CD4-positive, alpha-beta T cell treated with Interleukin-4 for 1 hour (primary cell): ENCODE measurements around the gene SEMA3D.

Experiments used
- DNase-seq, 2 donors: peaks; one replicate each; pipeline ENCODE4 v3.0.0-alpha.2; 2020 to 2022

SEMA3D gene

DNA sequence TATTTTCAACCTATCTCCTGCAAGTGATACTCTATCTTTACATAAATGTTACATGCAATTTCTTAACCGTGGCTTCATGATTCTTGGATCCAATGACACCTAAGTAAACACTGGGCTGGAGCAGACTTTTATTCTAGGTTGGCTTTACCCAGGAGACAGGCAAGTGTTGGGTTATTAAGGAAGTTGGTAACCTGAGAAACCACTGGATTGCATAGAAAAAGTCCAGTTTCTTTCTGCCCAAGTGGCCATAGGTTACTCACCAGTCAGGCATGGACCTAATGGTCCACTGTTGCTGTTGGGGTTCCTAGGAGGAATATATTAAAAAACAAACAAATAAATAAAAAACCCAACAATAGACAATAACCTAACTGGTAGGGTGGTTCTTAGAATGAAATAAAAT, 112.8 kb downstream of the SEMA3D start:
- no peak for DNase-seq

DNA sequence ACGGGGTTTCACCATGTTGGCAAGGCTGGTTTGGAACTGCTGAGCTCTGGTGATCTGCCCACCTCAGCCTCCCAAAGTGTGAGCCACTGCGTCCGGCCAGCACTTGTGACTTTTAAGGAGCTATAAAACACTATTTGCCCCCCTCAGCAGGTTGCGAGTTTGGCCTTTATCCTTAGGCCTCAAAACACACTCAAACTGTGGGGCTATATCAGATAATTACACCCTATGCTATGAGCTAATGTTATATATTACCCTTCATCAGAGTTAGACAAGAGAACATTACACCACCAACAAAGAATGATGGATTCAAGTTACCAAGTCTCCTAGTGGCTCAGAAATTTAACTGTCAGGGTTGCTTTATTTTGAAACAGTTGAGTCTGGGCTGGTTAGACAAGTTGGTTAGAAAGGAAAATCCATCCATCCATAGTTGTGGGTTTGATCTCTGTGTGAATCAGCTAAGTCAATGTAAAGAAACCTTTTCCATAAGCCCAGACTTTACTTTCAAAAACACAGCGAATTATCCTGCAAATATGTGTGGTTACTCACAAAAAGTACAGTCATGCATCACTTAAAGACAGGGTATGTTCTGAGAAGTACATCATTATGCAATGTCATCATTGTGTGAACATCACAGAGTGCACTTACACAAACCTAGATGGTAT, 115.8 kb downstream of the SEMA3D start:
- DNase-seq: no peak

DNA sequence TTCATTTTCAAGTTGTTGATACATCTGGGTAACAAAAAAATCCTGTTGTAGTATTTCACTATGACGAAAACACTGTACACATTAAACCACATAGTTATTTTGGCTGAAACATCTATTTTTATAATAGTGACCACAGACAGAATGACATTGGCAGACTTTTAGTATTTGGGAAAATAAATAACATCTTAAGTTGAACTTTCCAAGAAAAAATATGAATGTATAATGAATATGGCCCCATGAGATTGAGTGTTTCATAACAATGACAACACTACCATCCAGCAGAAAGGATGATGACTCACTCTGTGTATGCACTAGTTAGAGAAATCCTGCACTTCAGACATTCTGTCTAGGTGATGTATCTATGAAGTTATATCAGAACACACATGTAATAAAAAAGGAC, 118.1 kb downstream of the SEMA3D start:
- DNase-seq: no peak

DNA sequence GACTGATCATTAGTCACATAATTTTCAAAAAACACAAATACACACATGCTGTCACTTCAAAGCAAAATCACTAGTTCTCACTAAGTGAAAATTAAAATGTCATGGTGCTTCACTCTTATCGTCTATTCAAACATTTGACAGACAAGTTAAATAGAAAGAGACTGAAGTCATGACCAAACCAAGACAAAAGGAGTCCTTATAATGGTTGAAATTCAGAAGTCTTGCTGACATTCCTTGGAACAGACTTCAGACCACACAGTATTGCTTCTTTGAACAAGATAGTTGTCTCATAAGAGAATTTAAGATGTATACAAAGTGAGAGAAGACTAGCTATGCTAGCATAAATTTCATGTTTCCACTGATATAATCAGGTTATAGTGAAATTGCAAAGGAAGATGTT, 119.5 kb downstream of the SEMA3D start:
- no peak for DNase-seq

DNA sequence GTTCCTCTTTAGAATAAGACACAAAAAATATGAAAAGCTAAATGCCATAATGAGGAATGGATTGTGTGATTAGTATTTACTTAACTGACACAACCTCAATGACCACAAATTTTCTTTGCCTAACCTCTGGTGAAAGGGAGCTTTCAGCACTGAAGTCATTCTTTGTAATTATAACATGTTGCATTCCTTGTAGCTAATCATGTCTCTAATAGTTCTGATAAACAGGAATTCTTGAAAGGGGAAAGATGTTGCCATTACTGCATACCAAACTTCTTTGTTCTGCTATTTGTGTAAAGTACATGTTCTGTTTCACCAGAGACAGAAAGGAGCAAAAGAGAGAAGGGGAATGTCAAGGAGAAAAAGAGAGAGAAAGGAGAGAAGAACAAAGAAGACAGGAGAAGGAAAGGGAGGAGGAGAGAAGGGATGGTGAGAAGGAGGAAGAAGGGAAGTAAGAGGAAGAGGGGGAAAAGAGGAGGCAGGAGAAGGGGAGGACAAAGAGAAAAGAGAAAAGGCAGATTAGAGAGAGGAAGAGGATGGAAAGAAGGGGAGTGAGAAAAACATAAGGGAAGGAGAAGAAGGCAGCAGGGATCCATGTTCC, 120.9 kb downstream of the SEMA3D start:
- DNase-seq: no peak

DNA sequence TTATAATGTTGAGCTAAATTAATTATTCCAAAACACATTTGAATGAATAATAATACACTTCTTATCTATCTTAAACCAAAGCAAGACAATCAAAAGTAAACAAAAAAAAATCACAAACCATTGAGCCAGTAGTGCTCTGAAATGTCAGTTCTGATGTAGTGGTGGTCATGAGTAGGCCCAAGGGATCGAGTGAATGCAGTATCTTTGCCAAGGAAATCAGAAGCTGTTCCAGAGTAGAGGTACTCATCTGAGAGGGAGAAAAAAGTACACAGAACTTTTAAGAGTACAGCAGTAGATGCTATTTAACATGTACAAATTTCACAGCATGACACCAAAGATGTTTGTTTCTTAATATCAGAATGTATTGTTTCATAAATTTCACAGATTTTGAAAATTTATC, 121.5 kb downstream of the SEMA3D start:
- no peak for DNase-seq

DNA sequence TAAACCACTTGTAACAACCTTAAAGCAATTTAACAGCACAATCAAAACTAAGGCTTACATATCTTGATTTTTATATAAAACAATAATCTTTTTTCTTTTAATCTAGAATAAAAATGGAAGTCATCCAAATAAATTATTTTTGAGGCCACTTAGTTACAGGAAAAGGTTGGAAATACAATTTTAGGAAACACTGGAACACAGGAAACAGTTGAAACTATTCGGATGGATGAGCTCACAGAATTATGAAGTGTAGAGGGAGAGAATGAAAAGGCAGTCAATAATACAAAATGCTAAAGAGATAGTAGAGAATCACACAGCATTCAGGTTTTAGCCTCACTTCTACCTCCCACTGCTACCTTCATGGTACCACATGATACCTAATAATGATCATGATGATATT, 124.2 kb downstream of the SEMA3D start:
- no peak for DNase-seq

DNA sequence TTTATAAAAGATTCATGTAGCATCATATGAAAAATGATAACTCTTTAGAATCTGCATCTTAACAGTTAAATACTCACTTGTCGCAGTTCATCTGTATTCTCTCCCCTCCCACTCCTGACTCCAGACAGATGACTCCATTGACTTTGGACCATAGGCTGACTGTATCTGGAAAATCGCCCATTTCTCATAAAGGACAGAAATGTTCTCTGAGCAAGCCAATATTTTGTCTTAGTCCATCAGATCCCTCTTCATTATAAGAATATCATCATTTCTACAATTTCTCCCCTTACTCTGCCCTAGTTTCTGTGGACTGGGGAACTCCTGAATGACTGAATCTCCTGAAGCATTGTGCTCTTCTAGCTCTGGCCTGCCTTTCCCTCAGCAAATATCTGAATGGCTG, 125.4 kb downstream of the SEMA3D start:
- no peak for DNase-seq

DNA sequence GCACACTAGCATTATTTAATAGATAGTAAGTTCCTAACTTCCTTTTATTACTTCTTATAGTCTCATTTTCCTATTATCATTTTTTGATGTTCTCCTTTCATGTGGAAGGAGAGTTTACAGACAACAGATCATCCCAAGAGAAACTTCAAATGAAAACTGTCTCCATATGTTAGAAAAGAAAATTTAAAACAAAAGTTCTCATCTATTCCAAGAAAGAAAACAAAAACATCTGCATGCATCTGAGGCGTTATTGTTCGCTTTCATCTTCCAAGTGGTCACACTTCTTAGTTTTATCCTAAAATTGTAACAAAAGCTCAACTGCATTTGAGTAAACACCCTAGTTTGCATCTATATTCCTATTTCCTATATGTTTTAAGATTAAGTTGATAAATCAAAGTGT, 126.2 kb downstream of the SEMA3D start:
- DNase-seq: no peak

DNA sequence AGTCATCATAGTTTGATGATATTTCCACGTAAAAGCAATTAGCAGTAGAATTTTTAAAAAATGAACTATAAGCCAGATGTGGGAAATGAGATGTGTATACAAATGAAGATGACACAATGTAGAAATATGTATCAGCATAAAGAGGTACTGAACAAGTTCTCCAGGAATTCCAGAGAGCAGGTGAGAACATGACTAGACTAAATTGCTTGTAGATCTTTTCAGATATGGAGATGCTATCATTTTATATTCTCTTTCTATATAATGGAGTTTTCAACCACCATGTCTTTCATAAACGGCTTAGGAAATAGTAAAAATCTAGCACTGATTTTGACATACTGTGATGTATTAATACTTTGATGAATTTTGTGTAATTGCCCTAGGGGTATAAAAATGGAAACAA, 130.9 kb downstream of the SEMA3D start:
- DNase-seq: no peak

DNA sequence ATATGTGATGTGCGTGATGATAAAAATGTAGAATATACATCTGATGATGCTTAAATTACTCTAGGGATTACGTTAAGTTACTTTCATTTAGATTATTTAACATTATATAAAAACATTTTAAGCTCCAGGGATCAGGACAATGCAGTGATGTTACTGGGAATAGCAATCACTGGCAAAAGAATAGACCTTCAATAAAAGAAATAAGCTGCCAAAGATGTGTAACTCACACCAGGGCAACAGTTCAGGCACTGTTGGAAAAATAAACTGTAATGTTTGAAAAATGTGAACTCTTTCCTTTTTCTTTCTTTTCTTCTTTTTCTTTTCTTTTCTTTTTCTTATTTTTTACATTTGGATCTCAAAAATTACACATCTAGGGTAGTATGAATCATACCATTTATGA, 131.7 kb downstream of the SEMA3D start:
- no peak for DNase-seq

DNA sequence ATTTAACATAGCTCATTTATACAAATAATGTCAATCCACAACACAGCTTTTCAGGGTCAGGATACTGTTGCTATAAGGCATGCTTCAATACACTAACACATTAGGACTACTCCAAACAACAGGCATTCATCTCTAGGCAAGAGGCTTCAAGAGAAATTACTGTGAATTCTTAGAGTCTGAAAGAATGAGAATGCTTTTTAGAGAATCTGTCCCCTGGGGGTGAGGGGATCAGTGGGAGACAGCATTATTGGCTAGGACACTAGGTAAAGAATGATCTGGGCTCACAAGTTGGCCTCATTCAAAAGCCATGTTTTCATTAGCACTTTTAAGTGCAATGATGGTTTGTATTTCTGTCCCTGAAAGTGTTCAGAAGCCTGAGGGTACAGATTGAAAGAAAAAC, 132.6 kb downstream of the SEMA3D start:
- no peak for DNase-seq

DNA sequence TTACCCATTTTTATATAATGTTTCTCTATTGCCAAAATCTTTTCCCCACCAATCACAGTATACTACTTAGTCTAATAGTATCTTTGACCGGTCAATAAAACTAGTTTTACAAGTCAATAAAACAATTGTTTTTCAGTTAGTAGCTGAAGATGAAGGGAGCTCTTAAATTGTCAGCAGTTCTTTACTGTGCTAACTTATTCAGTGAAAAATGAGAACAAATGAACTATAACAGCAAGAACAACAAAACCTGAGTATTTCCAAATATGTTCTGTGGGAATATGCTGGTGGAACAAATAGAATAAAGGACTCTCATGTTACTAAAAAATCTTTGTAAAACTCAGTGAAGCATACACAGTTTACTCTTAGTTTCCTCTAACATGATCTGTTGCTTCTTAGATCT, 134.0 kb downstream of the SEMA3D start:
- no peak for DNase-seq

DNA sequence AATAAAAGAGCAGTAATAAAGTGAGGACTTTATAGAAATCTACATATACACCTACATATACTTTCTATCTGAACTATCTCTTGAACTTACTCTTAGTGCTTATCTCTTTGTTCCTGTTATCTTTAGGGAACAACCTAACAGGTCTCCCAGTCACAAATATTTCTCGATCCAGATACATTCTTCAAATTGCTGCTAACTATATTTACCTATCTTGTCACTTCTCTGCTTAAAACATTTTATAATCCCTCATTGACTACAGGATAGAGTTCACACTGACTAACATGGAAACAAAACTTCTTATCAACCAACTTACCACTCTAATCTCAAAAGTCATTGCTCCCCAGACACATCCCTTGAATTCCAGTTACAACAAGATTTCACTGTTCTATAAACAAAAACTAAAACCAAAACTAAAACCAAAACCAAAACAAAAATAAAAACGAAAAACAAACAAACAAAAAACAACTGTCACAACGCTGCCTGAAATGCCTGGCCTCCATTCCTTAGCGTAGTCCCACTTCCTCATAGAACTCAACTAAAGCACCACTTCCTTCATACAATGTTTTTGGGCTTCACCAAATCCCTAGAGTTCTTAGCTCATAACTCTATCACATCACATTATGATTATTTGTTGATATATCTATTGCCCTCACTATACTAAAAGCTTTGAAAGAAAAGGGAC, 134.7 kb downstream of the SEMA3D start:
- no peak for DNase-seq

DNA sequence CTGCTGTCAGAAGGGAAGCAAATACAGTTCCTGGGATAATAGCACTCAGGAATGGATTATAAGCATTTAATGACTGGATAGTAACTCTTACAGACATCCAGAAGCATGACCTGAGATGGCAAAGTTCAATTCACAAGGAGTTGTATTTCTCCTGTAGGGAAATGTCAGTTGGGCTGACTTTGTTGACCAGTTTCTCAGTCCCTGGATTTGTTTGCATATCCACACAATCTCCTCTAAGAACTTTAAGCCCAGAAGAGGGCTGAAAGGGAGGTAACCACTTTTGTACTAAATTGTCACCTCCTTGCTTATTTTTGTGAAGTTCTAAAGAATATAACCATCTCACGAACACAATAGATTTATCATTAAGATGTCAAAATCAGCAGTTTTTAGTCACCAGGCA, 140.3 kb downstream of the SEMA3D start:
- no peak for DNase-seq

DNA sequence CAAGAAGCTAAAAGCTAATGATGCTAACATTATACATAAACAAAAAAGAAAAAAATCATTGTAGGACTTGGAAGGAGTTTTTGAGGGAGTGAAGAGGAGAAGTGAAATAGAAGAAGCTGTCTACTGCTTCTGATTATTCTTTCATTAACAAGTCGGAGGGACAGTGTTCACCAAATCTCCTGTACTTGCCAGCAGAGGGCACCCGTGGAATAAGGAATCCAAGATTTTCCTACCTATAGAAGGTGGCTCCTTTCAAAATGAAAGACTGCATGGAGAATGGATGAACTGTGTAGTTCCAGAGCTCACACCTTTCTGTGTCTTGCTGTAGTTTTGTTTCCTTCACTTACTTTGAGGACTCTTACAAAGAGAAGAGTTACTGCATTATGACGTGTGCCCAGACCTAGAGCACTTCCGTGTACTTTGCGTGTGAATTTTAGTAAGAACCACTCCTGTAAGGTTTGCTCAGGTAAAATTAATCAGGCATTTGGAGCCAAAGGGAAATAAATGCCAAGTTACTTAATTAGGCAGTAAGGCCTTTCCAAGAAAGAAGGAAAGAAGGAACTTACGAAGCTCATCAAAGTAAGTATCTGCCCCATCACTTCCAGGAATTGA, 145.1 kb downstream of the SEMA3D start:
- peak in 1 of 2 donors; percentile 14 for DNase-seq

DNA sequence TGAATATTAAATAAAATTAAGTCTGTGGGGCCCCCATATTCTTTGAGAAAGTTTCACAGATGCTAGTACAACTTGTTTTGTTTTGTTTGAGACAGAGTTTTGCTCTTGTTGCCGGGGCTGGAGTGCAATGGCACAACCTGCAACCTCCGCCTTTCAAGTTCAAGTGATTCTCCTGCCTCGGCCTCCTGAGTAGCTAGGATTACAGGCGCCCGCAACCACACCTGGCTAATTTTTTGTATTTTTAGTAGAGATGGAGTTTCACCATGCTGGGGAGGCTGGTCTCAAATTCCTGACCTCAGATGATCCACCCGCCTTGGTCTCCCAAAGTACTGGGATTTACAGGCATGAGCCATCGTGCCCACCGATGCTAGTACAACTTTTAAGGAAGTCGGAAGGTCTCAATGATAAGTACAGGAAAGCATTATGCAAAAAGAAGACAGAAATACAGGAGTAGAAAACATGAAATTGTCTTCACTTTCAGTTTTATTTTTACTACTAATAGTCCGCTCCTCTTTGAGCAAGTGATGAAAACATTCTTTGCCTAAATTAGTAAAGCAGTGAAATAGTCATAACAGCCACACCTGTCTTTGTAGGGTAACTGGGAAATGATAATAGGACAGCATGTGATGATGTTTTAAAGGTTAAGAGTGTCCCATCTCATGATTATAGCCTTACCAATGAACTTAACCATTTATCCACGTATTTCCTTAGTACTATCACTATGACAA, 147.5 kb downstream of the SEMA3D start:
- DNase-seq: no peak

DNA sequence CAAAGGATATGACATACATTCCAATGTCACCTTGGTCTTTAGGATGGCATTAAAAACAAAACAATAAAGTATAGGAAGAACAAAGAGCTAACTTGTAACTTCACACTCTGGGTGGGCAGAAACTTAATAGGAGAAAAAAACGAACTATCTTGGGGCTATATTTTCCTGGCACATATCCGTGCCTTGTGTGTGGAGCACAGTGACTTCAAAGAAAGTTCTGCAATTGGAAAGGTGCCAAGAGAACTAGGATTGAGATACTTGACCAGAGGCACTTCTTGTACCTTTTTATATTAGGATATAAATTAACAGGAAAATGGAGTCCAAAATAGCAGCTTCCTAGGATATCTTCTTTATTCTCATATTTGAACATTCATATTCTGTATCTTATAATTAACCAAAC, 148.4 kb downstream of the SEMA3D start:
- no peak for DNase-seq

DNA sequence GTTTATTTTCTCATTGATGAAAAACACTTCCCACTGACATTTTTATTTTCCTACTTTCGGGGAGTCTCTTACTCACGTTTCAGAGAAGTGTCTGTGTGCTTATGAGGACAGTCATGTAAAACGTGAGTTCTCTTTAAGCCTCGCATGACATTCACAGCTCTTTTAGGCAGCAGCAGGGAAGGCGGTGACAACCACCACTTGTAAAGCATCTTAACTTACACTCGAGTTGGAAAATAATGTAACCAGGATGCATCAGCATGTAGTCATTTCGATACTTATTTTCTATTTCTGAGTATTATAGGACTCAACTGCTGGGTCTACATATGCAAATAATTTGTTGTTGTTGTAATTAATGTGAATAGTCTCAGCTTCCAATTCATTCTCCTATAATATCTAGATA, 153.6 kb downstream of the SEMA3D start:
- DNase-seq: no peak

DNA sequence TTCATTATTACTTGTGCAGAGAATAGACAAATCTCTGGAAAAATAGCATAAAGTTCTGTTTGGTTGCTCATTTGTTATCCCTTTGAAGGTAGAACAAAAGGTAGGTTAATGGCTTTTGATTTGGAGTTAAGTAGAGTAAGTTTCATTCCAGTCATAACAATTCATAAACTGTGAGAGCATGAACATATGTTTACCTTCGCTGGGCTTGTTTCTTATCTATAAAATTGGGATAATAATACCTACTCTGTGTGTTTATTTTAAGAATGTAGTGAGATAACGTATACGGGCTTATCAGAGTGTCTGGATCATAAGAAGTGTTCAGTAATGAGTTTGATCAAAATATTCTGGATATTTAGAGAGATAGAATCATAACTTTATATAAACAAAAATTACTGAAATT, 155.4 kb downstream of the SEMA3D start:
- DNase-seq: no peak

DNA sequence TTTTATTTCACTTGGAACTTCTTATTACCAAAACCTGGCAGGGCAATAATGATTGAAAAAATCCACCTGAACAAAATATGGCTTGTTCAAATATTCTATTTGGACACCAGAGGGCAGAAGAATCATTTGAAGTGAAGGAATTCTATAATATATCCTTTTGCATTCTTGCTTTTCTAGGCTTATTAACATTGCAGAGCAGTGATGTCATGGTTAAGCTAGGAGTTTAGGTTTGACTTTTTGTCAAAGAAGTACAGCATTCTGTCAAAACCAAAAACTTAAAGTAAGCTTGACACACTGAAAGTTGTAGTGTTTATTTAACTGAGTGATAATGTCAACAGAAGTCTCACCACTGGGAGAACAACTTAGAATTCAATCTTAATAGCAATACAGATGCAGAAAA, 156.0 kb downstream of the SEMA3D start:
- DNase-seq: no peak

DNA sequence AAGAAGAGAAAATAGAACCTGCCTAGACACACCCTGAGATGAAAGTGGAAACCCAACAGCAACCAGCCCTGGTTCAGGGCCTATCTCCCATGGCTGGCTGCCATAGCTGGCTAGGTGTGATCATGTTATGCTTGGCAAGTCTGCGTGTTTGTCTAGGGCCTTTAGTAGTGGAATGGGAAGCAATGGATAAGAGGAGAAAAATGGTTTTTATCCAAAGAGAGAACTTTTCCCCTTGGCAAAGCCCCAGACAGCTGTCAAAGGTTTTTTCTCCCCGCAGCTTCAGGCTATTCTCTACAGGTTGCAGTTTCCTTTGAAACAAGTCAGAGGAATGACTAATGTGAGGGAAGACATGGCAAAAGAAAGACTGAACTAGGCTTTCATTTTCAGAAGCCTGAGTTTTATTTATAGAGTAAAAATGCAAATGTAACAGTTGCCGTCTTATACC, 161.5 kb downstream of the SEMA3D start:
- no peak for DNase-seq

DNA sequence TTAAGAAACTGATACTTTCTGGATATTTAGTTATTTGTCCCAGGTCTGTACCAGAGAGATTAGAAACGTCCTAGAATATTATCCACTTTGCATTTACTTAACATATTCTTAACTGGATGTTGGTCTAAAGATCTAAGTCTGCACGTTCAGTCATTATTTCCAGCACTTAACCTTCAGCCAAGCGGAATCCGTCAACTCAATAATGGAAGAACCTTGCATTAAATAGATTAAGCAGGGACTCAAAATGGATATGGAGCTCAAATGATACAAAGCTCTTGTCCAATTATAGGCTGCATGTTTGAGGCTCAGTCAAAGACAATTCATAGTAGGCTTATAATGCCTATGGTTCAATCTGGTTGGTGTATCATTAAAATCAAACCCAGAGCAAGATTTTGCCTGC, 162.9 kb downstream of the SEMA3D start:
- DNase-seq: no peak
